MM.1S (cell line): ENCODE measurements around the gene DENND2A.

Experiments used
- EZH2 ChIP-seq: fragments of 300-600 bp; sonication (generic); optimal IDR thresholded peaks from 2 replicates; pipeline ENCODE3; 2017; ENCODE audit warnings: low read depth, mild to moderate bottlenecking, antibody characterized with exemption, low read length, mixed read lengths
- EZH2phosphoT487 ChIP-seq: fragments of 300-600 bp; sonication (generic); IDR thresholded peaks from 2 replicates; pipeline ENCODE4 v1.6.1; 2018; ENCODE audit warnings: antibody characterized with exemption, low read length
- TF ChIP-seq, protein P1 (sequence below): fragments of 300-600 bp; sonication (generic); IDR thresholded peaks from 2 replicates; pipeline ENCODE4 v1.5.1; 2016; ENCODE audit warnings: antibody characterized with exemption, low read length, mixed read lengths

DNA sequence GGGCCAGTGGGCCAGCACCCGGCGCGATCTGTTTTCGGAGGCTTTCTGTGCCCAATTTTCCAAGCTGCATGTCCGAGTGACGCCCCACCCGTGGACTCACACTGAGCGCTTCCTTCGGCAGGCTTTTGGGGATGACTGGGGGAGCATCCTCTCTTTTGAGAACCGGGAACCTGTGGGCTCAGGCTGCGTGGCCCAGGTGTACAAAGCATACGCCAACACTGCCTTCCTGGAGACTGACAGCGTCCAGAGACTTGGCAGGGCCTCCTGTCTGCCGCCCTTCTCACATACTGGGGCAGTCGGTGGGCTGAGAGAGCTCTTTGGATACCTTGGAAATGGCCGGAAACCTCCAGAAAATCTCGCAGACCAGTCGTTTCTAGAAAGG is 33.2 kb upstream of the DENND2A start:
- TF ChIP-seq EZH2 (no peak), EZH2phosphoT487 (no peak)
- TF ChIP-seq, protein P1, sequence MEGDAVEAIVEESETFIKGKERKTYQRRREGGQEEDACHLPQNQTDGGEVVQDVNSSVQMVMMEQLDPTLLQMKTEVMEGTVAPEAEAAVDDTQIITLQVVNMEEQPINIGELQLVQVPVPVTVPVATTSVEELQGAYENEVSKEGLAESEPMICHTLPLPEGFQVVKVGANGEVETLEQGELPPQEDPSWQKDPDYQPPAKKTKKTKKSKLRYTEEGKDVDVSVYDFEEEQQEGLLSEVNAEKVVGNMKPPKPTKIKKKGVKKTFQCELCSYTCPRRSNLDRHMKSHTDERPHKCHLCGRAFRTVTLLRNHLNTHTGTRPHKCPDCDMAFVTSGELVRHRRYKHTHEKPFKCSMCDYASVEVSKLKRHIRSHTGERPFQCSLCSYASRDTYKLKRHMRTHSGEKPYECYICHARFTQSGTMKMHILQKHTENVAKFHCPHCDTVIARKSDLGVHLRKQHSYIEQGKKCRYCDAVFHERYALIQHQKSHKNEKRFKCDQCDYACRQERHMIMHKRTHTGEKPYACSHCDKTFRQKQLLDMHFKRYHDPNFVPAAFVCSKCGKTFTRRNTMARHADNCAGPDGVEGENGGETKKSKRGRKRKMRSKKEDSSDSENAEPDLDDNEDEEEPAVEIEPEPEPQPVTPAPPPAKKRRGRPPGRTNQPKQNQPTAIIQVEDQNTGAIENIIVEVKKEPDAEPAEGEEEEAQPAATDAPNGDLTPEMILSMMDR = no peak
